HG02763 (cell line): ENCODE results near the gene MAFB.

Experiments
- ATAC-seq: cut with Tn5 transposase; IDR thresholded peaks from one replicate; pipeline ENCODE4 v1.9.1; 2021; ENCODE audit warnings: mild to moderate bottlenecking, moderate library complexity; ENCODE audit not compliant: unreplicated experiment

Gene MAFB

DNA sequence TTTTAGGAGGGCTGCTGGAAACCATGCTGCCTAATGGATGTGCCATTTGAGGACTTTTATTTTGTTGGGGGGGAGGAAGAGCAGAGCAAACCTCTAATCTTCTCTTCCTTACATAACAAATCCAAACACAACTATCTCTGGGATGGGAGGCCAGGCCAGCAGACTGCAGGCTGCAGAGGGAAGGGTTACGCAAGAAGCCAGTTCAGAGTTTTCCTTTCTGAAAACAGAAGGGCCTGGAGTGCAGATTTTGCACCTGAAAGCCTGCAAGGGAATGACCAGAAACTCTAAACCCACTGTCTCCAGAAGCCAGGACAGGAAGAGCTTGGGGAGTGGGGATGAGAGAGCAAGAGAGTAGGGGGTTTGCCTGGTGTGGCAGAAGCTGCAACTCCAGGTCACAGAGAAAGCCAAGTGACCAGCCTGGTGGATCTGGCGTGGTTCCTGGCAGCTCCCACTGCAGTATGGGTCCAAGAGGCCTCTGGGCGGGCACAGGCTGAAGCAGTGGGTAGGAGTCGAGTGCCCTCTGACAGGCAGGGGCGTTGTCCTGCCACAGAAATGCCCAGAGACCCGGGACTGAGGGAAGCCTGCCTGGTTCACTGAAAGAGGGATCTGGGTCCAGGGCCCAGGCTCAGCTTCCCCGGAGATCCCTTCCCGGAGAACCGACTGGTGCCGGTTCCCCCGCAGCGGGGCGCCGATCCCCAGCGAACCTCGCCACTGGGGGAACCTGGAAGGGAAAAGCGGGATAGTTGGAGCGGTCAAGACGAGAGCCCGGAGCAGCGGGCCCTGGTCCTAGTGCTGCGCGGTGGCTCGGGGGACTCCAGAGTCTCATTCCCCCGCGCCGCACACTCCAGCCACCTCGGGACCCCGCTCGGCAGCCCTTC lies 6.7 kb downstream of the MAFB start:
- ATAC-seq, result no peak

DNA sequence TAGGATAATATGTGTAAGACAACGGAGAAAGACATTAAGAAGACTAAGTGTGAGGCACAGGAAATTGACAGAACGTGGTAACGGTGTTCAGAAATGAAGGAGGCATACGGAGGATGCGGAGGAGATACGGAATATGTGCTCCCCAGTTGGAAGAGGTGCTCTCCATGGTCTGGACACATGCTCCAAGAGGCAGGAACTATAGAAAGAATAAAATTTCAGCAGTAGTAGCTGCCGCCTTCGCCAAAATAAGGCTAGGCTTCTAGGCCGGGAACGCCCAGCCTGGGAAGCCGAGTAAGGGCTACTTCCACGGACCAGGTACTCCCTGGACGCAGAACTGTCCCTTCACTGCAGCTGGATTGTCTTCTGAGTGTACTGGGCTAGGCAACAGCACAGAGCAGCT lies 7.4 kb downstream of the MAFB start:
- ATAC-seq, result no peak

DNA sequence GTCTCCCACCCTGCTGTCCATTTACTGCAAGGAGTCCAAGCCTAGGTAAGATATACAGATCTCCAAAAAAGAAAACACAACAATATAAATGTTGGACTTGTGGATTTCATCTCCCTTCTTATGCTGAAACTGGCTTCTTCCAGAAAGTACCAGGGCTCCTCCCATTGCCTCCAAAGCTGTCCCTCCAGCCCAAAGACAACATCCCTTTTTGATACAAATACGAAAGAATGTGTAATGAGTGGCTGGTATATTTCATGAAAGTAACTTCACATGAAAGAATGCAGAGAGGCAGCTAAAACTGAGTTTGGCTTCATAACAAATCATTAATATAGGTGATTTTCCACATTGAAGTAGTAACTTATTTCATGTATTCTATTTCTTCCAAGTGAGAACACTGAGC lies 7.9 kb downstream of the MAFB start:
- ATAC-seq, result no peak

DNA sequence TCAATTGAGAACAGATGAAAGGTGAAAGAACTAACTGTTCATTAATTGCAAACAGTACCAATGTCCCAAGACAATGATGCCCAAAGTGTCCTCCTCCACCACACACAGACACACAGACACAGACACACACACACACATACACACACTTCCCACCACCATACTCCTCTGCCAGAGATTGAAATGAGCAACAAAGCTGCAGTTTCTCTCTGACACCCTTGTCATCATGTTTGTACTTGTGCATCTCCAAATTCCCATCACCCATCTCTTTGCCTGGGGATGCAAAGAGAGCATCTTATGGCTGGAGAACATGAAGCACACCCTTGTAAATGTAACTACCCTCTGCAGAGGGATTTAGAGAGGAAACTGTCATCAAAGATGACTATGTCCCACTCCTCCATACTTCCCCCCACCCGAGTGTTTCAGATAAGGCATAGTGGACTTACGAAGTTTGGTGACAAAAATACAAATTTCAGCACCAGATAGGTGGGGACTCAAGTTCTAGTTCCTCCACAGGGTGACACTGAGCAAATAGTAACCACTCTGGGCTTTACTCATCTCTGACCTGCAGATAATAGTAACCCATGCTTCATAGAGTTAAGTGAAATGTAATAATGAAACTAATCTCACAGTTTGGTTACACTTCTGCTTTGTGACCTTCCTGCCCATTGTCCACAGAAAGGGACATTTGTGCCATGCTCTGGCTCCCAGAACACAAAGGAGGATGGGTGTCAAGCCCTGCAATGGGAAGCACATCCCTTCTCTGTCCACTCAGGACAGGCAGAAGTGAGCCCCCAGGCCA lies 8.7 kb downstream of the MAFB start:
- no peak for ATAC-seq

DNA sequence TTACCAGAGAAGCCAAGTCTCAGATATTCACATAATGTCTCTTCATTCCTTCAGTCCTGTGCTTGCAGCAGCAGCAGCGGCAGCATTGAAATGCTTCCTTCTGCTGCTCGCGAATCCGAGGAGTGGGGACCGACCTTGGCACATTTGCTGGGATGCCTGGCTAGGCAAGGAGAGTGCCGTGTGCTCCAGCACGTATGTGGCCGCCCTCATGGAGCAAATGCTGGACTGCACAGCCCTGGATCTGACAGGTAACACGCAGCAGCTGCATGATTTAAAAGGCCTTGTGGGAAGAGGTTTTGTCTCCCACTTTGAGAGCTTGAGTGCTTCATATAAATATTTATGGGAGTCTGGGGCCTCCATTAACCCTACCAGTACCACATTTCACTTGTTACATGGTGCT lies 9.9 kb downstream of the MAFB start:
- no peak for ATAC-seq

DNA sequence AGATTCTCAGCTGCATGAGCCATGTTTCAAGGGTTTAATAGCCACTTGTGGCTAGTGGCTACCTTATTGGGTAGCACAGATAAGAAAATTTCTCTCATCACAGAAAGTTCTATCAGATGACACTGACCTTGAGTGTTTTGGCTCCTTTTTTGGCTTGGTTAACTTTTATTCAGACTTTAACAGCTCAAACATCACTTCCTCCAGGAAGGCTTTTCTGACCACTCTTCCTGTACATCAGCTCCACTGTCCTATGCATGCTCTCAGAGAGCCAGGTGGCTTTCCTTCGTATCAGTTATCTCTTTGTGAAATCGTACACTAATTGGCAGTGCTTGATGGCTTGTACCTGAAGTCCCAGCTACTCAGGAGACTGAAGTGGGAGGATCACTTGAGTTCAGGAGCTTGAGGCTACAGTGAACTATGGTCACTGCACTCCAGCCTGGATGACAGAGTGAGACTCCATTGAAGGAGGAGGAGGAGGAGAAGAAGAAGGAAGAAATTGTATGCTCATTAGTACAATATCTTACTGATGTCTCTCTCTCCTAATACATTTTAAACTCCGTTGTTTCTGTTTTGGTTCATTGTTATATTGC lies 10.7 kb downstream of the MAFB start:
- ATAC-seq, result no peak

DNA sequence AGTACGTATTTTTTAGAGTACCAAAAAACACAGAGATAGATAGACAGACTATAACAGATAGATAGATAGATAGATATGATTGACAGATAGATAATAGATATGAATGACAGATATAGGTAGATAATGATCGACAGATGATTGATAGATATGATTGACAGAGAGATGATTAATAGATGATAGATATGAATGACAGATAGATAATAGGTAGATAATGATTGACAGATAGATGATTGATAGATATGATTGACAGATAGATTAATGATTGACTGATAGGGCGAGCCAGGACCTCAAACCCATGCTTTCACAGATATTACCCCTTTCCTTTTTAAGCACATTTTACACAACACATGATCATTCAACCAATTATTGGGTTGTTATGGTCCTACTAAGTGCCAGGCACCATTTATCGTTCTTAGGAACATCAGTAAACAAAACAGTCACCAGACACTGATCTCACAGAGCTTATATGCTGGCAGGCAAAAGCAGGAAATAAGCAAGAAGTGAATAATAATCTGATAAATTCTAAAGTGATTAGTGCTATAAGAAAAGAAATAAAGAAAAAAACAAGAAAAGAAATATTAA lies 11.6 kb downstream of the MAFB start:
- ATAC-seq, result no peak

DNA sequence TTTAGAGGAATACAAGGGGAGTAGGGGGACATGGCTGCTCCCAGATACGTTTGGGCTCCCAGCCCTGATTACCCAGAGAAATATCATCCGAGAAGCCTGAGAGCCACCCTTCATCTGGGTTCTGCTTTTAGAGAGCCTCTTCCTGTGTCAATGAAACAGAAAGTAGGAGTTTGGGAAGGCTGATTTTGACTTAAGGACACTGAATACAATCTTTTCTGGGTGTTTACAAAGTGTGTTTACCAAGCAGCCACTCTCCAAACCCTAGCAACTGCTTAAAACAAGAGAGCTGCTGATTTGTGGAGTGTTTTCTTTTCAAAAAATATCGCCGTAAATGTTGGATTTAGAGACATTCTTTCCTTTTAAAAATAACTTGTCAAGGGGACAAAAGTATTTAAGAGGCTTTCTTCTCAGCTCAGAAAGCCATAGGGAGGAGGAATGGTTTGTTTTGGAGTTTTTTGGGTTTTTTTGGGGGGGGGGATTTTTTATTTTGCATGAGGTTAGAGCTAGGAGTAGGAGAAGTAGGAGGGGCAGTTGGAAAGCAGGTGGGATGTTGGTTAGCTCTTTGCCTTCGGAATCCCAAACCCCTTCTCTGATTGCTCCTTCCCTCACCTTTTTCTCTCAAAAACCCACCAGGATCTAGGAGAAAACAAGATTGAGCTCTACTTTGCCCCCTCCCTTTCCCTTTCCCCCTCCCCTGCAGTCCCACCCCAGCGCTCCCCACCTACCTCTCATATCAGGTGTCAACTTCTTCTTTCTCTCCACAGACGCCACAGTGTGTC lies 12.4 kb downstream of the MAFB start:
- ATAC-seq, result no peak

DNA sequence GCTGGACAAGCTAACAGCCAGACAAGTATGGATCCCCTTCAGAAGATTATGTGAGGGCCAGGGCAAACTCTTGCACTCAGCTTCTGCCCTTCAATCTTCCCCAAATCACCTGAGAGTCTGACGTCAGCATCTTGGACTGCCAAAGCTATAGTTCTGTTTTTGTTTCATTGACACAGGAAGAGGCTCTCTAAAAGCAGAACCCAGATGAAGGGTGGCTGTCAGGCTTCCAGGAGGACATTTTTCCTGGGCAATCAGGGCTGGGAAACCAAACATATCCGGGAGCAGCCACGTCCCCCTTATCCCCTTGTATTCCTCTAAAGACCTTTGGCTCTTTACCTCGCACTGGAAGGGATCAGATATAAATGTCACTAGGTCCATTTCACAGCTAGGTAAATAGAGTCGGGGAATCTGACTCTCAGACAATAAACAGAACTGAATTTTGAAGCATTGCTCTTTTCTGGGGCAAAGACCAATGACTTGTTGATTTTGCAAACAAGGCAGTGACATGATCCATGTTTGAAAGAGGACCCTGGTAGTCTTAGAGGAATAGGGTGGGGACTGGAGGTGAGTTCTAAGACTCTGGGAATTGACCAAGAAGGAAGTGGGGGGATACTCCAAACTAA lies 13.3 kb downstream of the MAFB start:
- no peak for ATAC-seq

DNA sequence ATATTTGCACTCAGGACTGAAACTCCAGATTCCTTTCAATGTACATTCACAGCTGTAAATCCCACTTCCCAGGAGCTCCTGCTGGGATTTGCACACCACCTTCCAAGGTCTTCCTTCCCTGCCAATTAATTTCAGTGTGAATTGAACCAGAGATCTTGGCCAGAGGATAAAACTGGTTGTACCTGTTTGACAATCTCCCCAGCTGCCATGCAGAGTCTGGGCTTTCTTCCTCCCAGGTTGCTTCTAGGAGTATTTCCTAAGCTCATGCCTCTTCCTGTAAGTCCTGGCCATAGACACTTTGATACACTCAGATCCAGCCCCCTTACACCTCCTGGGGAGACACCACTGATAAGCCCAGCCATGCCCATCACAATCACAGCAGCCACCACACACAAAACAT lies 15.6 kb downstream of the MAFB start:
- ATAC-seq, result no peak

DNA sequence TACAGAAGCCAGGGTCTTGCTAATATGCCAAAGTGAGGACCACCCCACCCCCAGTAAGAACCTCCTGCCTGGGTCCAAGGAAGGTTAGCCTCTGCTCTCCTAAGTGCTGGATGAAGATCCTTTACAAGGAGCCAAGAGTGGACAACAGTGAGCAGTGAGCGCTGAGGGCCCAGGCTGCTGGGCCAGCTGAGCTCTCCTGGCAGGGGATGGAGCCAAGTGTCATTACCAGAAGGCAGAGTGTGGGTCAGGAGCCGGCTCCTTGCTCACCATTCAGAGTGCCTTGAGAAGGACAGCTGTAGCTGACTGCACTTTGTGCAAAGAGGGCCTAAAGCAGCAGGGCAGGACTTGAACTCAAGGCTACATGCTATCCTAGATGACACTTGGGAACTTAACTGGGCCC lies 16.9 kb downstream of the MAFB start:
- no peak for ATAC-seq

DNA sequence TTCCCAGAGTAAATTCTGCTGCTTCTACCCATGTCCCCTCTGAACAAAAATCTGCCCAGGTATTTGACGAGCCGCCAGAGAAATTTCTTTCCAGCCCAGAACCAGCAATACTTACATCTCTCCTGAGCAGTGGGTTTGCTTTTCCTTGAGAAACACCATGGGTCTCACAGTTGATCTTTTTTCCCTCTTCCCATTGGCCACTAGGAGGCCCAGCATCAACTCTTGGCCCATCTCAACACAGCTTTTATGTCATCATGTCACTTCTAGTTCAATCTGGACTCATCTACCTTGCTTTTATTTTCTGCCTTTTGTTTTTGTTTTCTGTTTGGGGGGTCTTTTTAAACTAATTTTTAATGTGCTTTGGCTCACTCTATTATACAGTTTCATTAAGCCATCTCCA lies 18.8 kb downstream of the MAFB start:
- ATAC-seq, result no peak

DNA sequence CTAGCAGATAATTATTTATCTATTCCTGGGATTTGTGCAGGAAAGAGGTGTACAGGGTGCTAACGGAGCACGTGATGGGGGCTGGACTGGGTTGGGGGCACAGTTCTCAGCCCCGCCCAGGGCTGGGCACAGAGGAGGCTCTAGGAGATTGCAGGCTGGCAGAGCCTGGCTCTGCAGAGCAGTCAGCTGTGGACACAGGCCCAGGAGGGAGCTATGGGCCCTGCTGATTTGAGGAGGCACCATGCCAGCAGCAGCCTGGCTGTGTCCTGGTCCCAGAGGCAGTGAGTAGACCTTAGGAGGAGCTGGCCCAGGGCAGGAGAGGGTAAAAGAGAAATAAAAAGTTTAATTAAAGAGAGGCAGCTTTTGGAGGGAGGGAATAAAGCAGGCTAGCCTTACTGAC lies 19.3 kb downstream of the MAFB start:
- ATAC-seq, result no peak

DNA sequence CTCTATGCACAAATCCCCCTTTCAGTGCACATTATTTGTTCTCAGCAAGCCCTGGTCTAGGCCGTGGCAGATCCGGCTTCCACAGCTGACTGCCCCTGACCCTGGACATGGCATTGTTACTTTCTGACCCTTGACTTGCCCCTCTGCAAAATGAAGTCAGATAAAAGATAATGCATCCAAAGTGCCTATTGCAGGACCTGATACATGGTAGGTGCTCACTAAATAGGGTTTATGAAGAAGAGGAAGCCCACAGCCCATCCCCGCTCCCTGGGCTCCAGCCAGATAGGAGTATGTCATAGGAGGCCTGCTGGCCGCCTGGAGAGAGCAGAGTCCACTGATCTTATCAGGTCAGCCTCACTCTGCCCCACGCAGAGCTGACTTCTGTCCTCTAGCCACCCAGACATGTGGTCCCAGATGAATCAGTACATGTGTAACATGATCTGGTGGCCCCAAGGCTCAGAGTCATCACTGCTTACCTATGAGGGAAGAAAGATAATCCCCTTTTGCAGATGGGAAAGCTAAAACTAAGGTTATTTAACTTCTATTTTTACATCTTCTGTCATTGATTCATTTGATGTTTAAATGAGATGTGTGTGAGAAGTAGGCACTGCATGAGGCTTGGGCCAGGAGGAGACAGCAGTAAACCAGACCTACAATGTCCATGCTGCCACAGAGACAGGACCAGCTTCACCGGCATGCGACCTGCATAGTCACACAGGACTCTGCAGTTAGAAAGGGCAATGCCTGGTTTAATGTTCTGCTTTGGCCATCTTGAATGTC lies 20.4 kb downstream of the MAFB start:
- ATAC-seq, result no peak

DNA sequence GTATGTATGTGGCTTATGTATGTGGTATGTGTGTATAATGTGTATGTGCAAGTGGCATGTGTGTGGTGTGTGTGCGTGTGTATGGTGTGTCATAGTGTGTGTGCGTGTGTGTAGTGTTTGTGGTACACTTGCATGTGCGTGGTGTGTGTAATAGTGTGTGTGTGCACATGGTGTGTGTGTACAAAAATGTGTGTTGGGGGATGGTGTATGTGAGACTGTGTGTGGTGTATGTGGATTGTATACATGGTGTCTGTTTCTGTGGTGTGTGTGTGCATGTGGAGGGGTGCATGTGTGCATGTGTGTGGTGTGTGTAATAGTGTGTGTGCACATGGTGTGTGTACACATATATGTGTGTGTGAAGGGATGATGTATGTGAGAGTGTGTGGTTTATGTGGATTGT lies 21.5 kb downstream of the MAFB start:
- no peak for ATAC-seq

DNA sequence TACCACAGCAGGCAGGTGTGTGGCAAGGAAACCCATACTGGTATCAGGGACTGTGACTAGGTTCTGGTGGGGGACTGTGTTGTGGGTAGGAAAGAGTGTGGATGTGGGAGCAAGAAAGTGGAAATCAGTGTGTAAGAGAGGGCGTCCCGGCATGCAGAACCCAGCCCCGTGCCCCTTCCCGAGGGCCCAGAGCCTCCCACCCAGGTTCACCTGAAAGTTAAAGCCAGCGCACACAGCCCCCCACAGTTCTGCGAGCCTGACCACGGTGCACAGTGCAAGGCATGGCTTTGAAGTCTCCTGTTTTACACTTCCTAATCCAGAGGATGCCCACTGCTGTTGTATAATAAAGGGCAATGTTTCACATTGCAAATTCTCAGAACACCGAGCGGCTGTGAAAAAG lies 22.7 kb downstream of the MAFB start:
- no peak for ATAC-seq

DNA sequence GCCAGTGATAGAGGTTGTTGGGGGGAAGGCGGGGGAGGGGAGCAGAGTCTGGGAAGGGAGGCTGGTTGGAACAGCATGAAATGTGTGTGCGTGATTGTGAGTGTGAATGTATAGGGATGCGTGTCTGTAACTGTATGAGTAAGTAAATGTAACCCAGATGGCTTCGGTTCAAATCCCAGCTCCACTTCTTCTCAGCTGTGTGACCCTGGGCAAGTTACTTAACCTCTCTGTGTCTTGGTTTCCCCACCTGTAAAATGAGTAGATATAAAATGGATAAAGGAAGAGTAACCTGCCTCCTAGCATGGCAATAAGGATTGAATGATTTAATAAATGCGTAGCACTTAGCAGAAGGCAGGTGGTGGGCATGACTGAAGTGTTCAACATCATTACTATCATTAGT lies 24.1 kb downstream of the MAFB start:
- ATAC-seq, result no peak

DNA sequence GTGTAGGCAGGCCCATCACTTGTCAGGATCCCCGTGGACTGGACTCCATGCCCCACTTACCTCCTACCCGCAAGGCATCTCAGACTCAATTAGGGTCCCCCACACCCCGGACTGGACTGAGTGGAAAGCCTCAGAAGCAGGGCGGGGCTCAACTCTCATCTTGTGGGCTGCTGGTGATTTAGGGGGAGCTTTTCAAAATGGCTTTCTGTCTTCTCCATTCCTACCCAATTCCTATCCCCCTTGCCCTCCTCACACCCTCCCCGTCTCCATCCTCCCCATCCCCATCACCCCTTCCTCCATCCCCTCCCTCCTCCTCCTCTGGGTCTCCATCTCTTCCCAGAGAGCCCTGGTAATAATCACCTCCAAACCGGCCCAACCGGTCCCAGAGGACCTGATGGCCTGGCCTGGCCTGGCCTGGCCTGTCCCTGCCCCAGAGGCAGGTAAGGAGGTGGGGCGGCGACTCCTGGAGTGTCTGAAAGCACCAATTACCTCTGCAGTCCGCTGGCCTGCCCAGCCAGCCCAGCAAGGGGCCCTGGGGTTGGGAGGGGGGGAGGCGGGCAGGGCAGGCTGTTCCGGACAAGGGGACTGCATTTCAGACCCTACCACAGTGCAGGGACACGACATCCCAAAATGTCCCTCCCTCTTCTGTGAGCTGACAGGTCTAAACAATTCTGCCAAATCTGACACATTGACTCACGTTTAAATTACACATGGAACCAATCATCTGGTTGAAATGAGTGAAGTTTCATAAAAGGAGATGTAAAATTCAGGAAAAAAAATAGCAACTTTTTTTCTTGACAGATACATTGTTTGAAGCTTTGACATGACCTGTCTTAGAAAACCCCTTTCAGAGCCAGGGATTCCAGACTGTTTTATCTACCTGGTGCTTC lies 24.8 kb downstream of the MAFB start:
- ATAC-seq, result no peak
